Gastrocnemius medialis (tissue), 4 donors: ENCODE data around the gene GYG1.

Experiments
- CTCF ChIP-seq, 5 experiments: fragments of 450-650 bp in 3 of 5; fragments of 200-600 bp in 2 of 5; sonication (generic) in 2 of 5; IDR thresholded peaks in 4 of 5; conservative IDR thresholded peaks in 1 of 5; 1 replicate in 4 of 5; 2 replicates in 1 of 5; pipeline ENCODE4 v1.5.1; 2016 to 2019; ENCODE audit warnings: antibody characterized with exemption in 5 of 5, mild to moderate bottlenecking in 3 of 5, moderate library complexity in 3 of 5
- POLR2A ChIP-seq, 2 donors: fragments of 450-650 bp; IDR thresholded peaks; one replicate each; pipeline ENCODE4 v1.6.1; 2017; ENCODE audit warnings: antibody characterized with exemption in 2 of 2, mild to moderate bottlenecking in 2 of 2, moderate library complexity in 2 of 2

- TF ChIP-seq CTCF (IDR thresholded peaks at IDR 0.05 in 4 of 5, conservative IDR thresholded peaks at IDR 0.05 in 1 of 5) (no peak), POLR2A (IDR thresholded peaks at IDR 0.05) (no peak)
Measured at GRCh38 chr3:149009732-149010131, 18.4 kb downstream of the GYG1 start.
